Measurements from ENCODE around the gene SMYD3.

Gene SMYD3

DNA sequence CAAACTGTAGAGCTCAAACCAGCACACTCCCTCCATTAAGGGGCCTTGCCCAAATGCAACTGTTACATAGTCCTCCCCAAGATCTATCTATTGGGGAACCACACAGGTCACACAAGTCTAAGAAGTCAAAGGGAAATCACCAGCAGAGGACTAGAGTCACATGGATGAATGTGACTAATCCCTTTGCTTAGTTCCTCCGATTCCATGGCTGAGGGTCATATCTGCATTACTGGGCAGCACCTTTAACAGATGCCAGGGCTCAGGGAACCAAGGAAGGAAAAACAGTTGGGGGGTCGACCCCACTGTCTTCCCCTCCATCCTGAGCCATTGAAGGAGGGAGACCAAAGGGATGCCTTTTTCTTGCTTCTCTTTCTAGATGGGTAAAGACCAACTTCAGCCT, 23.4 kb upstream of the SMYD3 start:
- TF ChIP-seq, protein P1, sequence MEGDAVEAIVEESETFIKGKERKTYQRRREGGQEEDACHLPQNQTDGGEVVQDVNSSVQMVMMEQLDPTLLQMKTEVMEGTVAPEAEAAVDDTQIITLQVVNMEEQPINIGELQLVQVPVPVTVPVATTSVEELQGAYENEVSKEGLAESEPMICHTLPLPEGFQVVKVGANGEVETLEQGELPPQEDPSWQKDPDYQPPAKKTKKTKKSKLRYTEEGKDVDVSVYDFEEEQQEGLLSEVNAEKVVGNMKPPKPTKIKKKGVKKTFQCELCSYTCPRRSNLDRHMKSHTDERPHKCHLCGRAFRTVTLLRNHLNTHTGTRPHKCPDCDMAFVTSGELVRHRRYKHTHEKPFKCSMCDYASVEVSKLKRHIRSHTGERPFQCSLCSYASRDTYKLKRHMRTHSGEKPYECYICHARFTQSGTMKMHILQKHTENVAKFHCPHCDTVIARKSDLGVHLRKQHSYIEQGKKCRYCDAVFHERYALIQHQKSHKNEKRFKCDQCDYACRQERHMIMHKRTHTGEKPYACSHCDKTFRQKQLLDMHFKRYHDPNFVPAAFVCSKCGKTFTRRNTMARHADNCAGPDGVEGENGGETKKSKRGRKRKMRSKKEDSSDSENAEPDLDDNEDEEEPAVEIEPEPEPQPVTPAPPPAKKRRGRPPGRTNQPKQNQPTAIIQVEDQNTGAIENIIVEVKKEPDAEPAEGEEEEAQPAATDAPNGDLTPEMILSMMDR (IDR thresholded peaks at IDR 0.05): no peak
- Mint-ChIP-seq H3K4me1 (no peaks in the 10 kb centered on the region), H3K27me3 (ENCODE audit: low read depth, poor library complexity) (peaks cover 32% of the 10 kb centered on the region), H3K9me3 (peaks cover 35% of the 10 kb centered on the region), H3K4me3 (no peak overlapping the region), H3K36me3 (ENCODE audit: low read depth) (no peaks in the 10 kb centered on the region), H3K27ac (no peak overlapping the region)
- DNase-seq: no peak

DNA sequence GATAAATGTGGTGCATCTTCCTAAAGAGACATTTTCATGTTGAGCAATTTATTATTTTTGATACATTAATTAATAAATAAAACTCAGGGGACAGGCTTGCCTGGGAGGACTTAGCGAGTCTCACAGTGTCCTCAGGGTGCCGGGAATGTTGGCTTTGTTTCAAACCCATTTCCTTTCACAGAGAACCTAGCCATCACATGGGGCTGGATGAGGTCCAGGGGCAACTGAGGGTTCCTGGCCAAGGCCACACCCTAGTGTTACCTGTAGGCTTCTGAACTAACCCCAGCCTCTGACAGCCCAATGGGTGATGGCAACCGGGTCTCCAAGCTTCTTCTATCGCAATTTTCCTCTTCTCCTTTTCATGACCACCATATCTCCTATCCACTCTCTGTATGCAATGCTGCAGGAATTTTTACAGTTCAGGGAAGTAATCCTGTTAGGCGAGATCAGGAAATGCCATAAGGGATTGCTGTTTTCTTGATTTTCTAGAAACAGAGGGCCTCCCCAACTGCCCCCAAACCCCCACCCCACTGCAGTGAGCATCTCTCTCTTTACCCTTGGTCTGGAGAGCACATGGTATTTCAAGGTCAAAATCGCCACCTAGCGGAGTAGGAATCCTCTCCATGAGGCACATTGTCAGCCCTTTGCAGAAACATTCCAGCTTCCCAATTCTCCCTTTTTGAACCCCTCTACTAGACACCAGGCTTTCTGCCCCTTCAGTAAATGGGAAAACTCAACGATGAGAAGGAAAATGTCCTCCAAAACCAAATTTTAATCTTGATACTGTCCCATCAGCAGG, 22.1 kb upstream of the SMYD3 start:
- H3K36me3 Mint-ChIP-seq (ENCODE audit: low read depth): no peaks in the 10 kb centered on the region
- no peak overlapping the region for H3K4me3 Mint-ChIP-seq
- DNase-seq: no peak
- TF ChIP-seq, protein P1 (IDR thresholded peaks at IDR 0.05): no peak
- peaks cover 35% of the 10 kb centered on the region for H3K27me3 Mint-ChIP-seq (ENCODE audit: low read depth, poor library complexity)
- peaks cover 38% of the 10 kb centered on the region for H3K9me3 Mint-ChIP-seq
- H3K4me1 Mint-ChIP-seq: no peaks in the 10 kb centered on the region
- no peak overlapping the region for H3K27ac Mint-ChIP-seq

DNA sequence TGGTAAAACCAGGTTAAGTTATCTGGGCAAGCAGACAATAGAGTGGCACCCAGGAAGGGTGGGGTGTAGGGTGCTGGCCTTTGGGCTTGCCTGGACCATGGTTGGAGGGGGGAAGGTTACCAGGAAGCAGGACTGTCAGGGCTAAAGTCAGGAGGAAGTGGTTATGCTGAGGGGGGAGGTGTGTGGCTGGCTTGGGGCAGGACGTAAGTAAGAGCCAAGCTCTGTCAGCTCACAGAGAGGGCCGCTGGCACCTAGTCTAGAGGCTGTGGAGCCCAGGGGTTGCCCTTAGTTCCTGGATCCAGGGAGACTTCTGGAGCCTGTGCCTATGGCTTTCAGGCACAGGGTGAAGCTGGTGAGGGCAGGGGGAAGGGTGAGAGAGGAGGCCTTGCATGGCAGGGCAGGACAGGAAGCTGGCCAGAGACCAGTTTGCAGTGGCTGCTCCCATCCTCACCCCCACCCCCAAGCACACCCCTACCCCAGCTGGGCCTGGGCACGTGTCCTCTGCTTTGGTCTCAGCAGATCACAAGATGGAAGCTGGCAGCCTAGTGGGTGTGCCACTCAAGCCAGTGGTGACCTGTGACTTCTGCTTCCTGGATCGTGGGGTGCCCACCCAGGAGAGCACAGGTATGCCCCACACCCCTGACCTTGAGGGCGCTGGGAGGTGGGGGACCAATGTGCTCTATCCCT, 20.5 kb upstream of the SMYD3 start:
- no peak for DNase-seq
- H3K4me3 Mint-ChIP-seq: no peak overlapping the region
- peaks cover 35% of the 10 kb centered on the region for H3K27me3 Mint-ChIP-seq (ENCODE audit: low read depth, poor library complexity)
- TF ChIP-seq, protein P1 (IDR thresholded peaks at IDR 0.05): no peak
- H3K27ac Mint-ChIP-seq: no peak overlapping the region
- H3K36me3 Mint-ChIP-seq (ENCODE audit: low read depth): no peaks in the 10 kb centered on the region
- H3K4me1 Mint-ChIP-seq: no peaks in the 10 kb centered on the region
- H3K9me3 Mint-ChIP-seq: peaks cover 38% of the 10 kb centered on the region

DNA sequence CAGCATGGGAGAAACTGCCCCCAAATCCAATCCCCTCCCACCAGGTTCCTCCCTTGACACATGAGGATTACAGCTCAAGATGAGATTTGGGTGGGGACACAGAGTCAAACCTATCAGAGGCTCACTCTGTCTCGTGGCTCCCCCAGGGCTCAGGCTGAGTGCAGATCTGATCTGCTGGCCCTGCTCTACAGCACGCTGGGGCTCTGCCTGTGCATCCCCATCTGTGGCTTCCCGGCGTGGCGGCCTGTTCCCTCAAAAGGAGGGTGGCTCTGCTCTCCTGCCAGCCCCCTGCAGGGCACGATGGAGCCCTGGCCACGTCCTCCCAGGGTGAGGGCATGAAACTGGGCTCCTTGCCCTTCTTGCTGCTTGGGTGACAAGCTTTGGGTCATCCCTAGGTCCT, 19.8 kb upstream of the SMYD3 start:
- Mint-ChIP-seq H3K4me1 (no peaks in the 10 kb centered on the region), H3K36me3 (ENCODE audit: low read depth) (no peaks in the 10 kb centered on the region), H3K9me3 (peaks cover 42% of the 10 kb centered on the region), H3K4me3 (no peak overlapping the region), H3K27ac (no peak overlapping the region), H3K27me3 (ENCODE audit: low read depth, poor library complexity) (peaks cover 28% of the 10 kb centered on the region)
- DNase-seq: no peak
- TF ChIP-seq, protein P1 (IDR thresholded peaks at IDR 0.05): no peak

DNA sequence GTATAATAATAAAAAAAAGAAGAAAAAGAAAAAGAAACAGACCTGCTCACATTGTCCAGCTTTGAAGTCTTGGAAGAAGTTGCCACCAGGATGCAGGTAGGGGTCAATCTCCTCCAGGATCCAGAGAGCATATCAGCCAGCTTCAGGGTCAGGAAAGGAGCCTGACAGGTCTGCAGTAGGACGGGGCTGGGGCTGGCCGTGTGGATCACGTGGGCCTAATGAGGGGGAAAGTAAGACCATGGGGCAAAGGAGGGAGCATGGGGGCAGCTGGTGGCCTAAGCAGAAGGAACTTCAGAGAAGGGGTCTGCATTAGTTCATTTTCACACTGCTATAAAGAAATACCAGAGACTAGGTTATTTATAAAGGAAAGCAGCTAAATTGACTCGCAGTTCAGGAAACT, 19.3 kb upstream of the SMYD3 start:
- TF ChIP-seq, protein P1 (IDR thresholded peaks at IDR 0.05): no peak
- H3K27me3 Mint-ChIP-seq (ENCODE audit: low read depth, poor library complexity): peaks cover 27% of the 10 kb centered on the region
- DNase-seq: no peak
- H3K4me1 Mint-ChIP-seq: no peaks in the 10 kb centered on the region
- H3K36me3 Mint-ChIP-seq (ENCODE audit: low read depth): no peaks in the 10 kb centered on the region
- peaks cover 38% of the 10 kb centered on the region for H3K9me3 Mint-ChIP-seq
- no peak overlapping the region for H3K27ac Mint-ChIP-seq
- no peak overlapping the region for H3K4me3 Mint-ChIP-seq

All from nephron progenitor cell (in vitro differentiated cells).